Fibroblast of pulmonary artery (primary cell): ENCODE results near the gene TENM4.

ENCODE experiments used
- DNase-seq: peaks from one replicate; pipeline ENCODE4 v3.0.0-alpha.2; 2010; ENCODE audit warnings: low read depth
- H3K4me3 ChIP-seq: replicated peaks from 2 replicates; pipeline ENCODE4 v1.5.1; 2011; ENCODE audit warnings: low read depth, mild to moderate bottlenecking, control low read depth, low read length, moderate library complexity
- CTCF ChIP-seq: IDR thresholded peaks from 2 replicates; pipeline ENCODE4 v1.5.1; 2011; ENCODE audit warnings: mild to moderate bottlenecking, control low read depth, low read length, inconsistent platforms; ENCODE audit errors: missing control alignments

TENM4 gene

GRCh38 chr11:78715639-78716311, 725.1 kb downstream of the TENM4 start:
- DNase-seq, result peak; percentile 25
- H3K4me3 ChIP-seq, result no peak overlapping the region
- peak; percentile 57 for TF ChIP-seq CTCF

GRCh38 chr11:78714539-78714938, 726.3 kb downstream of the TENM4 start:
- DNase-seq, result no peak
- TF ChIP-seq CTCF, result no peak
- H3K4me3 ChIP-seq, result no peak overlapping the region

GRCh38 chr11:78711735-78712134, 729.1 kb downstream of the TENM4 start:
- DNase-seq, result no peak
- no peak for TF ChIP-seq CTCF
- no peak overlapping the region for H3K4me3 ChIP-seq

DNA sequence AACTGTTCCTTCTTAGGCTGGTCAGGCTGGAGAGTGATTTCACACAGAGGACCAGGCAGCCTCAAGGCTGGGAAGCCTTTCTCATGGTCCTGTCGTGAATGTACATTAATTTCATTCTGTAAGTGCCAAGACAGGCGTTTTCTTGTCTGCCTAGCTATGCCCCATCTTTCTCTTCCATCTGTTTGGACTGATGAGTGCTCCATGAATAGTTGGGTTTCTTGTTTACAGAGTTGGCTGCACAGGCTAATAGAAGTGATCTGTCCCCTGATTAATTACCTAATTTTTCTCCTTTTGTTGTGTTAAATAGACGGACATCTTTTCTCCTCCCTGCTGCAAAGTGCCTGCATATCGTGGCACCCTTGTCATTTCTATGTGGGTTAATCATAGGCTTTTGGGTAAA, 730.4 kb downstream of the TENM4 start:
- no peak for DNase-seq
- no peak for TF ChIP-seq CTCF

GRCh38 chr11:78708388-78708787, 732.4 kb downstream of the TENM4 start:
- H3K4me3 ChIP-seq, result no peak overlapping the region
- no peak for DNase-seq
- TF ChIP-seq CTCF, result no peak

More for the DNA sequence above, 730.4 kb downstream of the TENM4 start:
- H3K4me3 ChIP-seq, result no peak overlapping the region

DNA sequence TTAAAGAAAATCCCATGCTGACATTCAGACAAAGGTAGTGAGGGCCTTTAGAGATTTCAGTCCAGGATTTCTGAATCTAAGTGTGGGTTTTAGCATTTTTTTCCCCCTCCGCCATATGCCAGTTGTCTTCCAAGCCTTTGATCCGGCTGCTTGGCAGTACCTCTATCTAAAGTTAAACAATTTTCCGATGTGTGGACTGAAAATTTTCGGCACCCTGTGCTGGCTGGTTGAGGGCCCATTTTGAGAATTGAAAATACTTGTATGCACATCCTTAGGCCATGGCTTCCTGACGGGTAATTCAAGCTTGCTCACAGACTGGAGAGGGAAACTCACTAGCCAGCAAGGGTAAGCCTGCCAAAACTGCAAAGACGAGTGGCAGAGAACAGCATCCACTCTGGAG, 734.3 kb downstream of the TENM4 start:
- no peak for DNase-seq
- TF ChIP-seq CTCF, result no peak
- no peak overlapping the region for H3K4me3 ChIP-seq

GRCh38 chr11:78704811-78705210, 736.0 kb downstream of the TENM4 start:
- DNase-seq, result no peak
- H3K4me3 ChIP-seq, result no peak overlapping the region
- TF ChIP-seq CTCF, result no peak
